ENCODE data around the gene ZMYND8. TPM values are rescaled to one million over a fixed set of nuclear protein-coding genes. Genes with fewer than 3 reads are reported as not detected.

ZMYND8 gene
- total RNA-seq, 1 experiment from 2014 or later = 50.7 TPM

DNA sequence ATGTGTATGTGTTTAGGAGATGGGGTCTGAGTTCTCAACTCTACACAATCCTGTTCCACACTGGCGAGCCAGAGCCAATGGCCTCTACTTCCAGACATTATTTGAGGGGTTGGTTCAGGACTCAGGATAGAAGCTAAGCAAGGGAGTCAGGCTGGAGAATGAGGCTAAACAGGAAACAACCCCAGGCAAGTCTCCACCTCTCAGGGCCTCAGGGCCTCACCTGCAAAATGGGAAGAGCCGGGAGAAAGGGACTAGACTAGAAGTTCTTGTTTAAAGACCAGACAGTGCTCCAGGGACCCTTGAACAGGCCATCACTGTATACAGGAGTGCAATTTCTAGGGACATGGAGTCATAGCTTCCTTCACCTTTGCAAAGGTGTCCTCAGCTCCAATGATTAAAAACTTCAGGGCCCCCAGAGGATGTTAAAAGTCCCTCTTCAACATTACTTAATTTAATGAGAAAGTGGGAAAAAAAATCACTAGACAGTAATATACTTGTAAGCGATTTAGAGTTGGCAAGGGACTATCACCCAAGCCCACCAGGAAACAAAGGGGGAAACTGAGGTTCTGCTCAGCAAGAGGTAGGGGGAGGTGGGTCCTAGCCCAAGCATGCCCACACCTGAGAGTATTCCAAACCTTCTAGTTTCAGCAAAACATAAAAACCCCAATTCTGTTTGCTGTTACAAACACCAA, 41.7 kb downstream of the ZMYND8 start:
- ChIA-PET CTCF (no interaction called here), POLR2A (no interaction called here)
- no TSS peak for BruUV-seq (replicated peaks)
- DNase-seq (ENCODE audit: low read depth, low spot score) (no peak), ATAC-seq (no peak)
- TF ChIP-seq, protein P1, sequence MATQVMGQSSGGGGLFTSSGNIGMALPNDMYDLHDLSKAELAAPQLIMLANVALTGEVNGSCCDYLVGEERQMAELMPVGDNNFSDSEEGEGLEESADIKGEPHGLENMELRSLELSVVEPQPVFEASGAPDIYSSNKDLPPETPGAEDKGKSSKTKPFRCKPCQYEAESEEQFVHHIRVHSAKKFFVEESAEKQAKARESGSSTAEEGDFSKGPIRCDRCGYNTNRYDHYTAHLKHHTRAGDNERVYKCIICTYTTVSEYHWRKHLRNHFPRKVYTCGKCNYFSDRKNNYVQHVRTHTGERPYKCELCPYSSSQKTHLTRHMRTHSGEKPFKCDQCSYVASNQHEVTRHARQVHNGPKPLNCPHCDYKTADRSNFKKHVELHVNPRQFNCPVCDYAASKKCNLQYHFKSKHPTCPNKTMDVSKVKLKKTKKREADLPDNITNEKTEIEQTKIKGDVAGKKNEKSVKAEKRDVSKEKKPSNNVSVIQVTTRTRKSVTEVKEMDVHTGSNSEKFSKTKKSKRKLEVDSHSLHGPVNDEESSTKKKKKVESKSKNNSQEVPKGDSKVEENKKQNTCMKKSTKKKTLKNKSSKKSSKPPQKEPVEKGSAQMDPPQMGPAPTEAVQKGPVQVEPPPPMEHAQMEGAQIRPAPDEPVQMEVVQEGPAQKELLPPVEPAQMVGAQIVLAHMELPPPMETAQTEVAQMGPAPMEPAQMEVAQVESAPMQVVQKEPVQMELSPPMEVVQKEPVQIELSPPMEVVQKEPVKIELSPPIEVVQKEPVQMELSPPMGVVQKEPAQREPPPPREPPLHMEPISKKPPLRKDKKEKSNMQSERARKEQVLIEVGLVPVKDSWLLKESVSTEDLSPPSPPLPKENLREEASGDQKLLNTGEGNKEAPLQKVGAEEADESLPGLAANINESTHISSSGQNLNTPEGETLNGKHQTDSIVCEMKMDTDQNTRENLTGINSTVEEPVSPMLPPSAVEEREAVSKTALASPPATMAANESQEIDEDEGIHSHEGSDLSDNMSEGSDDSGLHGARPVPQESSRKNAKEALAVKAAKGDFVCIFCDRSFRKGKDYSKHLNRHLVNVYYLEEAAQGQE (IDR thresholded peaks at IDR 0.05; ENCODE audit: insufficient read depth in 1 of 2, low read depth in 2 of 2, low read length in 1 of 2) = no peak
- no peaks in the 10 kb centered on the region for H3K9me3 ChIP-seq (ENCODE audit: control insufficient read depth, insufficient read depth, low read depth, low read length)
- H3K36me3 ChIP-seq (ENCODE audit: control insufficient read depth, insufficient read depth, low read length) = no peaks in the 10 kb centered on the region
- H3K27me3 ChIP-seq (ENCODE audit: control insufficient read depth, insufficient read depth, low read length) = no peaks in the 10 kb centered on the region
- in situ Hi-C loops (cut with HindIII; ENCODE audit: low pct_unique_long_range_greater_than_20kb, low sequenced_read_pairs) (no loop called here), intact Hi-C loops (cut with micrococcal nuclease; ENCODE audit: unreplicated experiment) (no loop called here)
- H3K4me3 ChIP-seq (ENCODE audit: low read depth in 2 of 2, low read length in 2 of 2) = no peak overlapping the region
- H3K27ac ChIP-seq (ENCODE audit: low read length) = peak overlapping the region; percentile 99
- H3K4me1 ChIP-seq (ENCODE audit: control insufficient read depth, insufficient read depth, low read length) = peaks cover 62% of the 10 kb centered on the region

DNA sequence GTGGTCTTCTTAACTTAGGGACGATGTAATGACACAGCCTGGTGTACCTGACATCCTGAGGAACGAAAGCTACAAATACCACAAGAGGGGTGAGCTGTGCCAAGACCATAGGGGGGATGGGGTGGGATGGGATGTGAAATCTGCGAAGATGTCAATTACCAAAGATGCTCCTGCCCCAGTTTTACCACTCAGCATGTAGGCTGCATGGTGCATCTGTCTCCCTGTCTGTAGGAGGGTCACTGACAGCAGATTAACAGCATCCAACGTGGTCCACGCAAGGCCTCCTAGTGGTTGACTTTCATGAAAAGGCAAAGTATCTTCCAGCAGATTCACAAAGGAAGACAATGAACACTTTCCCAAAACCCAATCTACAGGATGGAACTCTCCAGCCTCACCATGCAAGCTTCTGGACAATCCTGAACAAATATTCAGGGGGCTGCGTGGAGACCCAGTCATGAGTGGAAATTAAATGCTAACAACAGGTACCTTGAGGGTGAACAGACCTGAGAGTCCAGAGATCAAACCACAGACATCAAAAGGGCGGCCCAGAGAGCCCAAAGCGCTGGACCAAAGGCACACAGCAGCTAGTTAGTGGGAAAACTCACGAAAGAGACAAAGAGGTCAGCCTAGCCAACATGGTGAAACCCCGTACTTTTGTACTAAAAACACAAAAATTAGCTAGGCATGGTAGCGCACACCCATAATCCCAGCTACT, 44.4 kb downstream of the ZMYND8 start:
- no peak for DNase-seq (ENCODE audit: low read depth, low spot score)
- POLR2A ChIA-PET = no interaction called here
- ATAC-seq = no peak
- Histone ChIP-seq H3K36me3 (ENCODE audit: control insufficient read depth, insufficient read depth, low read length) (no peaks in the 10 kb centered on the region), H3K4me3 (ENCODE audit: low read depth in 2 of 2, low read length in 2 of 2) (no peak overlapping the region), H3K4me1 (ENCODE audit: control insufficient read depth, insufficient read depth, low read length) (peaks cover 38% of the 10 kb centered on the region), H3K9me3 (ENCODE audit: control insufficient read depth, insufficient read depth, low read depth, low read length) (no peaks in the 10 kb centered on the region), H3K27me3 (ENCODE audit: control insufficient read depth, insufficient read depth, low read length) (no peaks in the 10 kb centered on the region), H3K27ac (ENCODE audit: low read length) (peak overlapping the region; percentile 77)
- intact Hi-C loops (cut with micrococcal nuclease; ENCODE audit: unreplicated experiment) = no loop called here
- CTCF ChIA-PET = no interaction called here
- in situ Hi-C loops (cut with HindIII; ENCODE audit: low pct_unique_long_range_greater_than_20kb, low sequenced_read_pairs) = no loop called here
- BruUV-seq (replicated peaks) = no TSS peak
- TF ChIP-seq, protein P1 (IDR thresholded peaks at IDR 0.05; ENCODE audit: insufficient read depth in 1 of 2, low read depth in 2 of 2, low read length in 1 of 2) = no peak

DNA sequence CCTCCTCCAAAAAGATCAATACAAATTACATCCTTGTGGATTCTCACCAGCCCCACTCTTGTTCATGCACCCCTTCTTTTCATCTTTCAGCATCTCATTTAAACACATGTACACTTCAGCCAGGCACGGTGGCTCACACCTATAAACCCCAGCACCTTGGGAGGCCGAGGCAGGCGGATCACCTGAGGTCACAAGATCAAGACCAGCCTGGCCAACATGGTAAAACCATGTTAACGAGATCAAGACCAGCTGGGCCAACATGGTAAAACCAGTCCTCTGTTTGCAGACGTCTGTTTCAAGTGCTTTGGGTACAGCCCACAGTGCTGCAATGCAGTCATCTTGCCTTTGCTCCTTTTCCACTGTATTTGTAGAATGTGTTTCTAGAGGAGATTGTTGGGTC, 45.3 kb downstream of the ZMYND8 start:
- Histone ChIP-seq H3K9me3 (ENCODE audit: control insufficient read depth, insufficient read depth, low read depth, low read length) (no peaks in the 10 kb centered on the region), H3K4me1 (ENCODE audit: control insufficient read depth, insufficient read depth, low read length) (peaks cover 33% of the 10 kb centered on the region), H3K27ac (ENCODE audit: low read length) (peak overlapping the region; percentile 77), H3K4me3 (ENCODE audit: low read depth in 2 of 2, low read length in 2 of 2) (no peak overlapping the region), H3K36me3 (ENCODE audit: control insufficient read depth, insufficient read depth, low read length) (no peaks in the 10 kb centered on the region), H3K27me3 (ENCODE audit: control insufficient read depth, insufficient read depth, low read length) (no peaks in the 10 kb centered on the region)
- DNase-seq (ENCODE audit: low read depth, low spot score) = no peak
- in situ Hi-C loops (cut with HindIII; ENCODE audit: low pct_unique_long_range_greater_than_20kb, low sequenced_read_pairs) = no loop called here
- CTCF ChIA-PET = no interaction called here
- TF ChIP-seq POLR2AphosphoS5 (IDR thresholded peaks at IDR 0.05; ENCODE audit: low read depth, low read length) (no peak), SIN3A (IDR thresholded peaks at IDR 0.05; ENCODE audit: borderline replicate concordance, insufficient read depth, low read depth, low read length) (no peak), TCF7L2 (IDR thresholded peaks at IDR 0.05; ENCODE audit: low read depth, low read length) (no peak)
- TF ChIP-seq, protein P1 (IDR thresholded peaks at IDR 0.05; ENCODE audit: insufficient read depth in 1 of 2, low read depth in 2 of 2, low read length in 1 of 2) = no peak
- TF ChIP-seq, protein P2, sequence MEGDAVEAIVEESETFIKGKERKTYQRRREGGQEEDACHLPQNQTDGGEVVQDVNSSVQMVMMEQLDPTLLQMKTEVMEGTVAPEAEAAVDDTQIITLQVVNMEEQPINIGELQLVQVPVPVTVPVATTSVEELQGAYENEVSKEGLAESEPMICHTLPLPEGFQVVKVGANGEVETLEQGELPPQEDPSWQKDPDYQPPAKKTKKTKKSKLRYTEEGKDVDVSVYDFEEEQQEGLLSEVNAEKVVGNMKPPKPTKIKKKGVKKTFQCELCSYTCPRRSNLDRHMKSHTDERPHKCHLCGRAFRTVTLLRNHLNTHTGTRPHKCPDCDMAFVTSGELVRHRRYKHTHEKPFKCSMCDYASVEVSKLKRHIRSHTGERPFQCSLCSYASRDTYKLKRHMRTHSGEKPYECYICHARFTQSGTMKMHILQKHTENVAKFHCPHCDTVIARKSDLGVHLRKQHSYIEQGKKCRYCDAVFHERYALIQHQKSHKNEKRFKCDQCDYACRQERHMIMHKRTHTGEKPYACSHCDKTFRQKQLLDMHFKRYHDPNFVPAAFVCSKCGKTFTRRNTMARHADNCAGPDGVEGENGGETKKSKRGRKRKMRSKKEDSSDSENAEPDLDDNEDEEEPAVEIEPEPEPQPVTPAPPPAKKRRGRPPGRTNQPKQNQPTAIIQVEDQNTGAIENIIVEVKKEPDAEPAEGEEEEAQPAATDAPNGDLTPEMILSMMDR (IDR thresholded peaks at IDR 0.05) = no peak
- BruUV-seq (replicated peaks) = no TSS peak
- no peak for ATAC-seq
- POLR2A ChIA-PET = no interaction called here
- intact Hi-C loops (cut with micrococcal nuclease; ENCODE audit: unreplicated experiment) = no loop called here

All from Panc1 (cell line).